Liver (tissue), 9 donors: ENCODE measurements around the gene DNAH2. TPM values are rescaled to one million over a fixed set of nuclear protein-coding genes. Genes with fewer than 3 reads are reported as not detected.

Experiments
- DNase-seq: peaks from one replicate; pipeline ENCODE4 v3.0.0-alpha.2; 2017; ENCODE audit warnings: low spot score
- H3K27ac ChIP-seq, 2 donors: one replicate each; pipeline ENCODE4 v1.7.0; 2013; ENCODE audit warnings: inconsistent platforms in 2 of 2, low read length in 2 of 2, control low read depth in 1 of 2, low read depth in 1 of 2, mild to moderate bottlenecking in 1 of 2
- H3K27me3 ChIP-seq, 4 donors: one replicate each; pipeline versions ENCODE4 v1.6.1 to v1.7.0; 2013; ENCODE audit warnings: low read length in 3 of 4, inconsistent platforms in 1 of 4, mild to moderate bottlenecking in 1 of 4, moderate library complexity in 1 of 4; ENCODE audit not compliant: control insufficient read depth in 4 of 4, insufficient read depth in 4 of 4
- H3K36me3 ChIP-seq, 4 donors: one replicate each; pipeline versions ENCODE4 v1.6.1 to v1.7.0; 2013; ENCODE audit warnings: low read length in 3 of 4, mild to moderate bottlenecking in 3 of 4, low read depth in 1 of 4, moderate library complexity in 1 of 4; ENCODE audit not compliant: control insufficient read depth in 4 of 4, insufficient read depth in 3 of 4
- H3K4me1 ChIP-seq, 4 donors: one replicate each; pipeline versions ENCODE4 v1.6.1 to v1.7.0; 2013; ENCODE audit warnings: low read length in 3 of 4, mild to moderate bottlenecking in 3 of 4, moderate library complexity in 1 of 4; ENCODE audit not compliant: control insufficient read depth in 4 of 4, insufficient read depth in 4 of 4
- H3K4me3 ChIP-seq, 3 donors: one replicate each; pipeline versions ENCODE4 v1.6.1 to v1.7.0; 2013; ENCODE audit warnings: low read length in 3 of 3, control low read depth in 1 of 3, low read depth in 1 of 3, mild to moderate bottlenecking in 1 of 3
- H3K9ac ChIP-seq, 2 donors: one replicate each; pipeline ENCODE4 v1.7.0; 2013; ENCODE audit warnings: low read length in 2 of 2, mild to moderate bottlenecking in 2 of 2, moderate library complexity in 2 of 2, control low read depth in 1 of 2, low read depth in 1 of 2
- H3K9me3 ChIP-seq, 4 donors: one replicate each; pipeline versions ENCODE4 v1.6.1 to v1.7.0; 2013; ENCODE audit warnings: low read length in 3 of 4; ENCODE audit not compliant: control insufficient read depth in 4 of 4
- EGR1 ChIP-seq, 2 donors: IDR thresholded peaks; 2 replicates each; pipeline ENCODE4 v1.6.1; 2016 to 2018; ENCODE audit warnings: antibody characterized with exemption in 2 of 2, low read depth in 2 of 2
- FOXA1 ChIP-seq: IDR thresholded peaks from 2 replicates; pipeline ENCODE4 v1.6.1; 2016; ENCODE audit warnings: antibody characterized with exemption
- FOXA2 ChIP-seq: IDR thresholded peaks from 2 replicates; pipeline ENCODE4 v1.6.1; 2016; ENCODE audit warnings: antibody characterized with exemption
- GABPA ChIP-seq, 2 donors: IDR thresholded peaks in 1 of 2; conservative IDR thresholded peaks in 1 of 2; 2 replicates each; pipeline ENCODE4 v1.6.1; 2016; ENCODE audit warnings: antibody characterized with exemption in 2 of 2, mild to moderate bottlenecking in 1 of 2, moderate library complexity in 1 of 2
- HNF4A ChIP-seq, 2 donors: conservative IDR thresholded peaks; 2 replicates each; pipeline ENCODE4 v1.6.1; 2016; ENCODE audit warnings: antibody characterized with exemption in 2 of 2, mild to moderate bottlenecking in 2 of 2
- NR2F2 ChIP-seq: IDR thresholded peaks from 2 replicates; pipeline ENCODE4 v1.6.1; 2016; ENCODE audit warnings: antibody characterized with exemption
- RAD21 ChIP-seq, 2 donors: IDR thresholded peaks; 2 replicates each; pipeline ENCODE4 v1.6.1; 2016; ENCODE audit warnings: antibody characterized with exemption in 2 of 2, mild to moderate bottlenecking in 2 of 2
- RXRA ChIP-seq, 2 donors: IDR thresholded peaks; 2 replicates each; pipeline ENCODE4 v1.6.1; 2017 to 2018; ENCODE audit warnings: antibody characterized with exemption in 2 of 2, mild to moderate bottlenecking in 1 of 2
- SP1 ChIP-seq: IDR thresholded peaks from 2 replicates; pipeline ENCODE4 v1.6.1; 2018; ENCODE audit warnings: antibody characterized with exemption, mild to moderate bottlenecking
- TAF1 ChIP-seq: conservative IDR thresholded peaks from 2 replicates; pipeline ENCODE4 v1.6.1; 2016; ENCODE audit warnings: antibody characterized with exemption, mild to moderate bottlenecking
- YY1 ChIP-seq: IDR thresholded peaks from 2 replicates; pipeline ENCODE4 v1.6.1; 2016; ENCODE audit warnings: antibody characterized with exemption, mild to moderate bottlenecking
- WGBS: extraction: QIAGEN DNeasy Blood & Tissue Kit; methylation state at CpG from one replicate; pipeline ENCODE4 v1.1.7; 2013; 5-methylcytosine and 5-hydroxymethylcytosine counted together
- polyA plus RNA-seq, 2 donors: library from polyadenylated mRNA; stranded (reverse) in 1 of 2; unstranded in 1 of 2; fragments of 200-250 nt in 1 of 2; fragments of >200 nt in 1 of 2; fragmentation: Nextera tagmentation in 1 of 2; extraction: Ambion mirVana in 1 of 2; gene quantifications; one replicate each; pipeline versions ENCODE4 v1.2.1 to v1.2.3, GENCODE V29; 2013 to 2015
- total RNA-seq, 2 donors: library from RNA; depleted of rRNA; stranded (reverse); fragments of >200 nt; gene quantifications; one replicate each; pipeline ENCODE4 v1.2.3, GENCODE V29; 2014
- TF ChIP-seq, protein P1 (sequence below): IDR thresholded peaks from 2 replicates; pipeline ENCODE4 v1.6.1; 2016; ENCODE audit warnings: antibody characterized with exemption
- TF ChIP-seq, protein P2 (sequence below): IDR thresholded peaks from 2 replicates; pipeline ENCODE4 v1.6.1; 2016; ENCODE audit warnings: antibody characterized with exemption
- TF ChIP-seq, protein P3 (sequence below): IDR thresholded peaks from 2 replicates; pipeline ENCODE4 v1.6.1; 2016; ENCODE audit warnings: antibody characterized with exemption, mild to moderate bottlenecking
- TF ChIP-seq, protein P4 (sequence below): fragments of 150-350 bp; IDR thresholded peaks from 2 replicates; pipeline ENCODE4 v1.5.1; 2017; ENCODE audit warnings: improper control_type of control experiment, low read depth, low read length; ENCODE audit not compliant: missing input control
- donor health status: healthy.
- donor health status: healthy.
- donor health status: healthy.
- donor health status: healthy.
- donor health status: healthy.

The DNAH2 gene
- total and polyA plus RNA-seq, 4 donors, result under 0.01 to 0.25 (median 0.05) TPM

DNA sequence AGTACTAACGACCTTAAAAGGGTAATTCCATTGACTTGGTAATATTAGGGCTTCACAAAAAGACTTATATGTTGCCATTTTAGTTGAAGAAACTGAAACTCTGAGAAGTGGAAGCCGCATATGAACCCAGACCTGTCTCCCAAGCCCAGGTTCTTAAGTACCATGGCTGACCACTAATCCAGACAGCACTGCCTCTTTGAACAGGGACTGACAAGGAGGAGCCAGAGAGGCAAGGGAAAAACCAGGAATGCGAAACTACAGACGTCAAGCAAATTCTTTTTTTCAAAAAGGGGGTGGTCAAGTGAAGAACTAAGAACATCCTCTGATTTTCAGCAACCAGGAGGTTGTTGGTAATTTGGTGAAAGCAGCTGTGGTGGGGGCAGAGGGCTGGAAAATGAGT, 155.5 kb downstream of the DNAH2 start:
- no peak for DNase-seq
- no peak overlapping the region for H3K4me3 ChIP-seq
- H3K27me3 ChIP-seq, result no peaks in the 10 kb centered on the region
- no peaks in the 10 kb centered on the region for H3K9me3 ChIP-seq
- no peaks in the 10 kb centered on the region for H3K36me3 ChIP-seq
- no peaks in the 10 kb centered on the region for H3K4me1 ChIP-seq
- no peak overlapping the region for H3K27ac ChIP-seq
- TF ChIP-seq YY1, result no peak
- TF ChIP-seq HNF4A (conservative IDR thresholded peaks at IDR 0.05), result no peak
- no peak for TF ChIP-seq TAF1
- TF ChIP-seq, protein P1, sequence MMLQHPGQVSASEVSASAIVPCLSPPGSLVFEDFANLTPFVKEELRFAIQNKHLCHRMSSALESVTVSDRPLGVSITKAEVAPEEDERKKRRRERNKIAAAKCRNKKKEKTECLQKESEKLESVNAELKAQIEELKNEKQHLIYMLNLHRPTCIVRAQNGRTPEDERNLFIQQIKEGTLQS, result no peak
- no peak for TF ChIP-seq GABPA (IDR thresholded peaks at IDR 0.05 in 1 of 2, conservative IDR thresholded peaks at IDR 0.05 in 1 of 2)
- TF ChIP-seq, protein P2, sequence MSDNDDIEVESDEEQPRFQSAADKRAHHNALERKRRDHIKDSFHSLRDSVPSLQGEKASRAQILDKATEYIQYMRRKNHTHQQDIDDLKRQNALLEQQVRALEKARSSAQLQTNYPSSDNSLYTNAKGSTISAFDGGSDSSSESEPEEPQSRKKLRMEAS, result no peak
- TF ChIP-seq RXRA (IDR thresholded peaks at IDR 0.05), result no peak
- no peak for TF ChIP-seq SP1
- no peak for TF ChIP-seq FOXA2
- no peak for TF ChIP-seq FOXA1
- TF ChIP-seq, protein P3, sequence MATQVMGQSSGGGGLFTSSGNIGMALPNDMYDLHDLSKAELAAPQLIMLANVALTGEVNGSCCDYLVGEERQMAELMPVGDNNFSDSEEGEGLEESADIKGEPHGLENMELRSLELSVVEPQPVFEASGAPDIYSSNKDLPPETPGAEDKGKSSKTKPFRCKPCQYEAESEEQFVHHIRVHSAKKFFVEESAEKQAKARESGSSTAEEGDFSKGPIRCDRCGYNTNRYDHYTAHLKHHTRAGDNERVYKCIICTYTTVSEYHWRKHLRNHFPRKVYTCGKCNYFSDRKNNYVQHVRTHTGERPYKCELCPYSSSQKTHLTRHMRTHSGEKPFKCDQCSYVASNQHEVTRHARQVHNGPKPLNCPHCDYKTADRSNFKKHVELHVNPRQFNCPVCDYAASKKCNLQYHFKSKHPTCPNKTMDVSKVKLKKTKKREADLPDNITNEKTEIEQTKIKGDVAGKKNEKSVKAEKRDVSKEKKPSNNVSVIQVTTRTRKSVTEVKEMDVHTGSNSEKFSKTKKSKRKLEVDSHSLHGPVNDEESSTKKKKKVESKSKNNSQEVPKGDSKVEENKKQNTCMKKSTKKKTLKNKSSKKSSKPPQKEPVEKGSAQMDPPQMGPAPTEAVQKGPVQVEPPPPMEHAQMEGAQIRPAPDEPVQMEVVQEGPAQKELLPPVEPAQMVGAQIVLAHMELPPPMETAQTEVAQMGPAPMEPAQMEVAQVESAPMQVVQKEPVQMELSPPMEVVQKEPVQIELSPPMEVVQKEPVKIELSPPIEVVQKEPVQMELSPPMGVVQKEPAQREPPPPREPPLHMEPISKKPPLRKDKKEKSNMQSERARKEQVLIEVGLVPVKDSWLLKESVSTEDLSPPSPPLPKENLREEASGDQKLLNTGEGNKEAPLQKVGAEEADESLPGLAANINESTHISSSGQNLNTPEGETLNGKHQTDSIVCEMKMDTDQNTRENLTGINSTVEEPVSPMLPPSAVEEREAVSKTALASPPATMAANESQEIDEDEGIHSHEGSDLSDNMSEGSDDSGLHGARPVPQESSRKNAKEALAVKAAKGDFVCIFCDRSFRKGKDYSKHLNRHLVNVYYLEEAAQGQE, result no peak
- no peak for TF ChIP-seq RAD21 (IDR thresholded peaks at IDR 0.05)
- TF ChIP-seq NR2F2, result no peak
- TF ChIP-seq, protein P4, sequence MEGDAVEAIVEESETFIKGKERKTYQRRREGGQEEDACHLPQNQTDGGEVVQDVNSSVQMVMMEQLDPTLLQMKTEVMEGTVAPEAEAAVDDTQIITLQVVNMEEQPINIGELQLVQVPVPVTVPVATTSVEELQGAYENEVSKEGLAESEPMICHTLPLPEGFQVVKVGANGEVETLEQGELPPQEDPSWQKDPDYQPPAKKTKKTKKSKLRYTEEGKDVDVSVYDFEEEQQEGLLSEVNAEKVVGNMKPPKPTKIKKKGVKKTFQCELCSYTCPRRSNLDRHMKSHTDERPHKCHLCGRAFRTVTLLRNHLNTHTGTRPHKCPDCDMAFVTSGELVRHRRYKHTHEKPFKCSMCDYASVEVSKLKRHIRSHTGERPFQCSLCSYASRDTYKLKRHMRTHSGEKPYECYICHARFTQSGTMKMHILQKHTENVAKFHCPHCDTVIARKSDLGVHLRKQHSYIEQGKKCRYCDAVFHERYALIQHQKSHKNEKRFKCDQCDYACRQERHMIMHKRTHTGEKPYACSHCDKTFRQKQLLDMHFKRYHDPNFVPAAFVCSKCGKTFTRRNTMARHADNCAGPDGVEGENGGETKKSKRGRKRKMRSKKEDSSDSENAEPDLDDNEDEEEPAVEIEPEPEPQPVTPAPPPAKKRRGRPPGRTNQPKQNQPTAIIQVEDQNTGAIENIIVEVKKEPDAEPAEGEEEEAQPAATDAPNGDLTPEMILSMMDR, result no peak
- no peak for TF ChIP-seq EGR1 (IDR thresholded peaks at IDR 0.05; ENCODE audit: low read depth in 2 of 2)
- H3K9ac ChIP-seq, result no peak overlapping the region
- 89% methylated on average over 4 of the region's 4 CpGs for WGBS

DNA sequence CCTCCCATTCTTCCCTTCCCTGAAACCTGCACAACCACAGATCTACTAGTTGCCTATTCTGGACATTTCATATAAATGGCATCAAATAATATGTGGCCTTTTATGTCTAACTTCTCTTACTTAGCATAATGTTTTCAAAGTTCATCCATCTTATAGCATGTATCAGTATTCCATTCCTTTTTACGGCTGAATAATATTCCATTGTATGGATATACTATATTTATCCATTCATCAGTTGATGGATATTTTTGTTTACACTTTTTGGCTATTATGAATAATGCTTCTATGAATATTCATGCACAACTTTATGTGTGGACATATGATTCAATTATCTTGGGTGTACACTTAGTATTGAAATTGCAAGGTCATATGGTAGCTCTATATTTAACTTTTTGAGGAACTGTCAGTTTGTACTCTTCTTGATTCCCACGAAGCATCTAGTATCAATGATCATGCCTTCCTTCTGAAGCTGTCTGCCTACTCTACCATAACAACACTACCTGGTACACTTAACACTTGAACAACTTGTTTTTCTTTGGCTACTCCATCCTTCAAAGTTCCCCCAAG, 158.3 kb downstream of the DNAH2 start:
- TF ChIP-seq HNF4A (conservative IDR thresholded peaks at IDR 0.05) (no peak), NR2F2 (no peak), TAF1 (no peak), SP1 (no peak), GABPA (IDR thresholded peaks at IDR 0.05 in 1 of 2, conservative IDR thresholded peaks at IDR 0.05 in 1 of 2) (no peak)
- WGBS, result 90% methylated on average over 2 of the region's 2 CpGs
- no peaks in the 10 kb centered on the region for H3K9me3 ChIP-seq
- no peak overlapping the region for H3K4me3 ChIP-seq
- no peak for DNase-seq
- H3K4me1 ChIP-seq, result no peaks in the 10 kb centered on the region
- H3K27ac ChIP-seq, result no peak overlapping the region
- H3K9ac ChIP-seq, result no peak overlapping the region
- no peaks in the 10 kb centered on the region for H3K36me3 ChIP-seq
- H3K27me3 ChIP-seq, result no peaks in the 10 kb centered on the region
